SU-DHL-6 (cell line): ENCODE measurements around the gene WNK1.
A peak's percentile ranks its signal among the peaks of the same experiment; 100 is the strongest.

ENCODE experiments used
- H2AFZ ChIP-seq: fragments of 200-600 bp; sonication (generic); 2 replicates; pipeline ENCODE4 v1.6.1; 2014; ENCODE audit warnings: low read depth, mild to moderate bottlenecking, moderate library complexity, mixed read lengths, antibody characterized with exemption, low read length; ENCODE audit not compliant: severe bottlenecking
- H3F3A ChIP-seq: fragments of 200-600 bp; shearing (Covaris generic); 2 replicates; pipeline ENCODE4 v1.6.0; 2016; ENCODE audit warnings: antibody characterized with exemption, mild to moderate bottlenecking; ENCODE audit not compliant: insufficient read depth
- H3K27ac ChIP-seq: fragments of 200-600 bp; sonication (generic); 2 replicates; pipeline ENCODE4 v1.5.1; 2016; ENCODE audit warnings: low read depth, mild to moderate bottlenecking, low read length, moderate library complexity, mixed read lengths
- H3K27me3 ChIP-seq: fragments of 200-600 bp; sonication (generic), shearing (Covaris generic); 2 replicates; pipeline ENCODE4 v1.6.0; 2014; ENCODE audit warnings: mild to moderate bottlenecking, low read length
- H3K36me3 ChIP-seq: fragments of 200-600 bp; sonication (generic); 2 replicates; pipeline ENCODE4 v1.6.1; 2014; ENCODE audit warnings: mild to moderate bottlenecking, low read length, mixed read lengths
- H3K4me2 ChIP-seq: fragments of 300-600, 200-600 bp; shearing (Covaris generic), sonication (generic); 2 replicates; pipeline ENCODE4 v1.6.0; 2014; ENCODE audit warnings: low read length, low read depth, mild to moderate bottlenecking; ENCODE audit not compliant: poor library complexity, severe bottlenecking
- H3K4me3 ChIP-seq: fragments of 200-600 bp; sonication (generic); 2 replicates; pipeline ENCODE4 v1.5.1; 2014; ENCODE audit warnings: antibody characterized with exemption, low read length, mild to moderate bottlenecking, mixed read lengths; ENCODE audit not compliant: insufficient read depth, poor library complexity, severe bottlenecking
- H3K79me2 ChIP-seq: fragments of 200-600 bp; sonication (generic); 2 replicates; pipeline ENCODE4 v1.6.1; 2014; ENCODE audit warnings: mild to moderate bottlenecking, low read length, moderate library complexity; ENCODE audit not compliant: insufficient read depth
- H3K9ac ChIP-seq: fragments of 200-600 bp; sonication (generic); 2 replicates; pipeline ENCODE4 v1.7.0; 2014; ENCODE audit warnings: mild to moderate bottlenecking, low read length
- H3K9me2 ChIP-seq: fragments of 200-600 bp; sonication (generic); replicated peaks from 2 replicates; pipeline ENCODE4 v1.6.1; 2014; ENCODE audit warnings: low read length; ENCODE audit not compliant: insufficient read depth
- H3K9me3 ChIP-seq: fragments of 200-600 bp; sonication (generic); 2 replicates; pipeline ENCODE4 v1.6.1; 2014; ENCODE audit warnings: low read length, mixed read lengths; ENCODE audit not compliant: insufficient read depth
- H4K20me1 ChIP-seq: fragments of 200-600 bp; sonication (generic); 2 replicates; pipeline ENCODE4 v1.6.1; 2014; ENCODE audit warnings: low read depth, mild to moderate bottlenecking, antibody characterized with exemption, low read length, moderate library complexity, mixed read lengths
- CTCF ChIP-seq: fragments of 200-600 bp; sonication (generic); IDR thresholded peaks from one replicate; pipeline ENCODE4 v1.5.1; 2017; ENCODE audit warnings: antibody characterized with exemption, mild to moderate bottlenecking, low read length, moderate library complexity; ENCODE audit not compliant: insufficient read depth, poor library complexity, severe bottlenecking
- EZH2phosphoT487 ChIP-seq: fragments of 200-600 bp; sonication (generic), shearing (Covaris generic); conservative IDR thresholded peaks from 2 replicates; pipeline ENCODE4 v1.6.1; 2018; ENCODE audit warnings: mild to moderate bottlenecking, antibody characterized with exemption, low read length, moderate library complexity, mixed read lengths

The WNK1 gene

GRCh38 chr12:946212-946611, 193.8 kb downstream of the WNK1 start:
- no peaks in the 10 kb centered on the region for H3K9me3 ChIP-seq
- H3K36me3 ChIP-seq, result 0 out of 2 replicates have a peak, but pooled peaks cover 3% of the 10 kb centered on the region
- no peak overlapping the region for H3K9ac ChIP-seq
- no peak overlapping the region for H2AFZ ChIP-seq
- H3F3A ChIP-seq, result peaks cover 10% of the 10 kb centered on the region; the same call in 1 of the 2 replicates
- H3K79me2 ChIP-seq, result peaks cover 47% of the 10 kb centered on the region
- peak overlapping the region; percentile 35 for H3K4me2 ChIP-seq
- TF ChIP-seq EZH2phosphoT487 (no peak), CTCF (no peak)
- H4K20me1 ChIP-seq, result no peaks in the 10 kb centered on the region
- H3K4me3 ChIP-seq, result no peak overlapping the region
- H3K9me2 ChIP-seq, result no peaks in the 10 kb centered on the region
- peak overlapping the region; percentile 42; the same call in 1 of the 2 replicates for H3K27ac ChIP-seq
- H3K27me3 ChIP-seq, result no peaks in the 10 kb centered on the region

DNA sequence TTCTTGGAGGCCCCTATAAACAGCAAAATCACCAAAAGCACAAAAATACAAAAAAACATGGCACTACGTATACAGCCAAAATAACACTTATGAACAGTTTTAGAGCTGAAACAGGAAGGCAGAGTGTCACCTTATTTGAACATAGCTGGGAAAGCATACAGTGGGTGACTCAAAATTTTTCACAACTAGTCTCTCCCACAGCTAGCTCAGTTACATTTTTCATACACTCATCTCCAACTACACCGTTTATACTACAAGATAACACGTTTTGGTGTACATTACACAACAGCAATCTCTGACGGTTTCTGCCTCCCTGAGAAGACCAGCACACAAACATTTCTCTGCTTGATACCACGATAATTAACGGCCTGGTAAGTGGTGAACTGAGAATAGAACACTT, 194.3 kb downstream of the WNK1 start:
- H3K9ac ChIP-seq, result peak overlapping the region; percentile 14; the same call in 1 of the 2 replicates
- peaks cover 14% of the 10 kb centered on the region; the same call in 1 of the 2 replicates for H3F3A ChIP-seq
- TF ChIP-seq CTCF, result no peak
- TF ChIP-seq EZH2phosphoT487, result no peak
- peak overlapping the region; percentile 42 for H3K27ac ChIP-seq
- no peak overlapping the region for H3K4me3 ChIP-seq
- H3K79me2 ChIP-seq, result peaks cover 47% of the 10 kb centered on the region
- H3K9me2 ChIP-seq, result no peaks in the 10 kb centered on the region
- H3K9me3 ChIP-seq, result no peaks in the 10 kb centered on the region
- no peak overlapping the region for H2AFZ ChIP-seq
- peak overlapping the region; percentile 35 for H3K4me2 ChIP-seq
- H4K20me1 ChIP-seq, result no peaks in the 10 kb centered on the region
- no peaks in the 10 kb centered on the region for H3K27me3 ChIP-seq
- H3K36me3 ChIP-seq, result 0 out of 2 replicates have a peak, but pooled peaks cover 3% of the 10 kb centered on the region

DNA sequence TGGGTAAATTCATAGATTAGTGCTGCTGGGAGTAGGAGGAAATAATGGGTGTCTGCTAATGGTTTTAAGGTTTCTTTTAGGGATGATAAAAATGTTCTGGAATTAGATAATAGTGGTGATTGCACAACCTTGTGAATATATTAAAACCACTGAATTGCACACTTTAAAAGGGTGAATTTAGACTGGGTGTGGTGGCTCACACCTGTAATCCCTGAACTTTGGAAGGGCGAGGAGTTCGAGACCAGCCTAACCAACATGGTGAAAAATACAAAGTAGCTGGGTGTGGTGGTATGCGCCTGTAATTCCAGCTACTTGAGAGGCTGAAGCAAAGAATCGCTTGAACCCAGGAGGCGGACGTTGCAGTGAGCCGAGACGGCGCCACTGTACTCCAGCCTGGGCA, 195.9 kb downstream of the WNK1 start:
- Histone ChIP-seq H3K9me2 (no peaks in the 10 kb centered on the region), H3K9ac (peak overlapping the region; percentile 89), H3K27me3 (no peaks in the 10 kb centered on the region), H3K36me3 (no peaks in the 10 kb centered on the region), H3K4me2 (peak overlapping the region; percentile 54), H3K4me3 (peak overlapping the region; percentile 90), H3K27ac (no peak overlapping the region), H3K9me3 (no peaks in the 10 kb centered on the region), H3K79me2 (peaks cover 44% of the 10 kb centered on the region), H3F3A (peaks cover 18% of the 10 kb centered on the region; the same call in 1 of the 2 replicates), H2AFZ (no peak overlapping the region), H4K20me1 (no peaks in the 10 kb centered on the region)
- TF ChIP-seq EZH2phosphoT487 (no peak), CTCF (no peak)
